Kidney tubule cell (primary cell): ENCODE results near the gene NUP160.
A peak's percentile ranks its signal among the peaks of the same experiment; 100 is the strongest.
"Not testable (repeated sequence)": the region's sequence is repeated elsewhere in the genome, so short reads cannot be mapped to it uniquely, and the experiment has no call there.

Experiments used
- DNase-seq: peaks from one replicate; pipeline ENCODE4 v3.0.0-alpha.2; 2018; ENCODE audit warnings: low spot score

Gene NUP160

DNA sequence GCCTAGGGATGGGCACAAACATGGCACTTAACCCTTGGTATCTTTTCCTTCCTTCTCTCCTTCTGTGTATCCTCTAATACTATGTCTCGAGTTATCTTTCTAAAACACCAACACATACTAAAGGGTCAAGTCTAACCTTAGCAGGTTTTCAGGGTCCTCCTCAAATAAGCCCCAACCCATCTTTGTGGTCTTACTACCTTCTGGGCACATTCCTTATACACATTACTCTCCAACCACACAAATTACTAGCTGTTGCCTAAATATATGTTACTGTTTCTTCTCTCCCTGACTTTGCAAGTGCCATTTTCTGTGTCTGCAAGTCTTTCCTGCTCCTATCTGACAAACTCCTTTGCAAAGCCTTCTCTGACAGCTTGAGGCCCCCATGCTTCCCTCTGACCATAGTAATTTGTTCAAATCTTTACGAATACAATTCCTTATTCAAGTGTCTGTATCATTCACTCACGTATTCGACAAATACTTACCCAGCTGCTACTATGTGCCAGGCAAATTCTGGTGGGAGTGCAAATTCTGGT, 15.8 kb upstream of the NUP160 start:
- no peak for DNase-seq

DNA sequence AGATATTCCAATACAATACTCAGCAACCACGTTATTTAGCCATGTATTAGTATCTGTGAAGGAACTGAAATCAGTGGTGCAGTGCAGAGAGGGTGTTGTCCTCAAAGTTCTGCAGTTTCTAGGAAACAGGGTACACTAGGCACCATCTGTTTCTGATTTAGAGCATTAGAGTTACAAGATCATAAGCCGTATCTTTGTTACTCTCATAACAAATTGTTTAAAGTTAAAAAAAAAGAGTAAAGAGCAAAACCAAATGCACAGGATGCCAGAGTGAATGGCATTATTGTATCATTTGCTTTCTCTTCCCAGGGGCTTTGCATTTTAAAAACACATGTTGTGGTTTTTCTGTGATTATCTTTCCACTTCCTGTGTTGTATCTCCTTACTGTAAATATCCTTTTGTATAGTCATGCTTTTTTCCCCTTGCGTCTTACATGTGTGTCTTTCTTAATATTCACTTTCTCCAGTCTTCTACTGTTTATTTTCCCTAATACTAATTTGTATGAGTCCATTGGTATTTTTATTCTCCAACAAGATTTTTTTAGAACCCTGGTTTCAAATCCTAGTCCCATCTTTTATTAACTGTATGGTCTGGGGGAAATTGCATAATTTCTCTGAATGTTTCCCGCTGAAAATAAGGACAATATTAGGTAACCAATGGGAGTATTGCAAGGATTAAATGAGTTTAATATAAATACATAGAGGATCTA, 15.2 kb upstream of the NUP160 start:
- DNase-seq, result no peak

DNA sequence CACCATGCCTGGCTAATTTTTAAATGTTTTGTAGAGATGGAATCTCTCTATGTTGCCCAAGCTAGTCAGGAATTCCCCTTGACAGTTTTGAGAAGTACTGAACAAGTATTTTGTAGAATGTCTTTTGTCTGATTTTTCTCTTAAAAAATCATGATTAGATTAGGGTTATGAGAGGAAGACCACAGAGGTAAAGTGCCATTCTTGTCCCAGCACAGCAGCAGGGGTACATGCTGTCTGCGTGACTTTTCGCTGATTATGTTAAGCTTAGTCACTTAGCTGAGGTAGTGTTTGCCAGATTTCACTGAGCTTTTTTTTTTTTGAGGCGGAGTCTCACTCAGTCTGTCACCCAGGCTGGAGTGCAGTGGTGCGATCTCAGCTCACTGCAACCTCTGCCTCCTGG, 13.6 kb upstream of the NUP160 start:
- peak; percentile 62 for DNase-seq

DNA sequence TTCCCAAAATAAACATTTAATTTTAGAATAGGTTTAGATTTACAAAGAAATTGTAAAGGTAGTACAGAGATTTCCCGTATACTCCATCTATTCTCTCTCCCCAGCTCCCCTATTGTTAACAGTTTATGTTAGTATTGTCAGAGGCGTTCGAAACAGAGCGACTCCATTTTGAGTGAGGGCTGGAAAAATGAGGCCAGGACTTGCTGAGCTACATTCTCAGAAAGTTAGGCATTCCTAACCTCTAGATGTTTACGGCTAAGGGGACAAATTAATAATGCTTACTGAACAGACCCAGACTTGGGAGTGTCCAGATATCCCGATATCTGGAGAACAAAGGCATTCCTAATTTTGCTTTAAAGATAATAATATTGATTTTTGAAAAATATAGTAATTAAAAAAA, 12.4 kb upstream of the NUP160 start:
- no peak for DNase-seq

DNA sequence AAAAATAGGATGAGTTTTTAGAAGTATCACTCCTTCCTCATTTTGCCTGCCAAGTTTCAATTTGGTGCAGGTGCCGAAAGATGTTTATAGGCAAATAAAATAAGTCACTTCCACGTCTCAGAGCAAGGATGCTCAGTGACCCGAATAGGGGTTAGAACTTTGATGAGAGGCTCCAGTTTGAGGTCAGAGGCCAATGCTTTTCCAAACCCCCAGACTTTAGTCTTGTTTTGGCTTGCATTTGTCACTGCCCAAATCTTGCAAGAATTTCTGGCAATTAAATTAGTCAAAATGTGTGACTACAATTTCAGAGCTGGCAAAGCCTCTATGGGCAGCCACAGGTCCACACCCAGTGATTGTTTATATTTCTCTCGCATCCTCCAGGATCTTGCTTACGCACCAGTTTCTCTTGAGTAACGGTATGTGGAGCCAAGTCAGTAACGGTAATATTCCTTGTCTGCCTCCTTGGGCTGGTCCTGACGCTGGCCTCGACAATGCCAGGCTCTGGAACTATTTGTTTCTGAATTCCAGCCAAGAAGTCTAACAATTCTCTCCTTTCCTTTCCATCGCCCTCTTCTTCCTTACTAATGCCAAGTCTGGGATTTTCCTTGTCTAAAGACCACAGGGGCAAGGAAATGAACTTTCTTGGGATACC, 9.9 kb upstream of the NUP160 start:
- DNase-seq, result peak; percentile 51

DNA sequence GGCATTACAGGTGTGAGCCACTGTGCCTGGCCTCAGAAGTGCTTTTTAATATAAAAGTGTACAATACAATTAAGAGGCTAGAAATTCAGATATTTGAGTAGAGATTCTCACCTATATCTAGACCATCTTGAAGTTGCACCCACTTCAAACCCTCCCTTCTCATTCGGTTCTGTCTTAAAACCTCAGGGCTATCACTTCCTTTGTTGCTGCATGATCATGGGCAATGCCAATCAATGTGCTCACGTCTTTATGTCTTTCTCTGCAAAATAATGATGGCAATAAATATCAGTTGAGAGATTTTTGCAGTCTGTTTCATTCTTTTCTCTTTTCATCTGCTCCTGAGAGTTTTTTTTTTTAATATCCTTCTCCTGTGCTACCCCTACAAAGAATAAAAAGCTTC, 9.3 kb upstream of the NUP160 start:
- no peak for DNase-seq

DNA sequence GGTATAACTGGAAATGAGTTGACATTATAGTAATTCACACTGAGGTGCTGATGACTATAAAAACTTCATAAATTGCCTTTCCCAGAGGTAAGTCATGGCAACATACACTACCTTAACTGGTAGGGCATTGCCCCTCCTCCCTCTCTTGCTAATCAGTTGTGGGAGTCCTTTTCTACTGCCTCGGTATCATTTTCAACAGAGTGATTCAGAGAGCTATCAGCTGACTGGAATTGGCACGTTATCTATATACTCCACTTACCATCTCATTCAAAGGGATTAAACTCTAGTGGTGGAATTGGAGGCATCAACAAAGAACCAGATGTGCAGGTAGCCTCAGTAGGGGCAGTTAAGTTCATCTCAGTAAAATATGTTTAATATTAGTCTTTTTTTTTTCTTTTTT, 8.0 kb upstream of the NUP160 start:
- DNase-seq, result no peak

DNA sequence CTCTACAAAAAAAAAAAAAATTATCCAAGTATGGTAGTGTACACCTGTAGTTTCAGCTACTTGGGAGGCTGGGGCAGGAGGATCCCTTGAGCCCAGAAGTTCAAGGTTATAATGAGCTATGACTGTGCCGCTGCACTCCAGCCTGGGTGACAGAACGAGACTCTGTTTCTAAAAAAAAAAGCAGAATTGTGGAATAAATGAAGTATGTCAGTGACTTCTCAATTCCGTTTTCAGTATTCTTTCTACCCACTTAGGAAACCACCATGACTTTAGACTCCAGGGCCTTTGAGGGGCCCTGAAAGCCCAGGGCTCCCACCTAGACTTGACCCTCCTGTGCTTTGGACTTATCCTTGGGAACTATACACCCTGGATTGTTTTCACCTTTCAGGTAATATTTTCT, 6.5 kb upstream of the NUP160 start:
- no peak for DNase-seq

DNA sequence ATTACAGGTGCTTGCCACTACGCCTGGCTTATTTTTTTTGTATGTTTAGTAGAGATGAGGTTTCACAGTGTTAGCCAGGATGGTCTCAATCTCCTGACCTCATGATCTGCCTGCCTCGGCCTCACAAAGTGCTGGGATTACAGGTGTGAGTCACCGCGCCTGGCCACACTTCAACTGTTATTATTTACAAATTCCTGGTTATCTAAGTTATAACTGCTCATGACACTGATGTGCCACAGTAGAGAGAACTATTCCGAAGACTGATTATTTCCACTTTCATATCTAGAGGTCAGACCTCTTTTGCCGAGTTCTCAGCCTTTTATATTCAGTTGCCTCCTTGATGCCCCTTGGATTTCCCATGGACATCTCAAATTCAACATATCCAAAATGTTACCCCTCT, 3.9 kb upstream of the NUP160 start:
- DNase-seq, result no peak

DNA sequence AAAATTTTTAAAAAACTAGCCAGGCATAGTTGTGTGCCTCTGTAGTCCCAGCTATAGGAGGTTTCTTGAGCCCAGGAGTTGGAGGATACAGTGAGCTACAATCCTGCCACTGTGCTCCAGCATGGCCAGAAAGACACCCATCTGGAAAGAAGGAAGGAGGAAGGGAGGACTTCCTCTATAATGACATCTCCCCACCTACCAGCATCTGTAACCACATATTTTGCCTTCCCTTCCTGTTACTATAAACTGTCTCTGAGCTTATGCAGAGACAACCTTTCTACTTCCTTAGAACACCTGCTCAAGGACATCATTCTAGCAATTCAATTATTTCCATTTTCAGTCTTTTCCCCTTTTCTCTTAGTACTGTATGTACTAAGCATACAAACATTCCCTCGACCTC, 2.2 kb upstream of the NUP160 start:
- DNase-seq, result no peak

DNA sequence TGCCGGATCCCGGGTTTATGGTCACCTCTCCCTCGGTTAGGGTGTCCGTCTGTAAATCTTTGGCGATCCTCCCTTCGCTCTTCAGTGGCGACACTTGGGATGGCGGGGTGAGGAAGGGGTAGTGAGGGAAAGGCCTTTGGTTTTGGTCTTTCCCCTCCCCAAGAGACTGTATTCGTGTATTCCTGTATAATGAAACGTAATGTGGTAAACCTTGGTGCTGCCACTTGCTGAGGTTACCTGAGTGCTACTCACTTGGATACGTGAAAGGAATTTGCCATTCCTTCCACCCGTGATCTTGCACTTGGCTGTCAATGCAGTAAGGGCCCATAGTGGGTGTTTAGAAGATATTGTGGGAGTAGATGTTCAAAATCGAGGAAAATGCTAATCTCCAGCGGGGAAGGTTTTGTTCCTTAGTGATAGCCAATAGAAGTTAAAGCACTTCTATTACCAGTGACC, 578 bp upstream of the NUP160 start:
- no peak for DNase-seq

DNA sequence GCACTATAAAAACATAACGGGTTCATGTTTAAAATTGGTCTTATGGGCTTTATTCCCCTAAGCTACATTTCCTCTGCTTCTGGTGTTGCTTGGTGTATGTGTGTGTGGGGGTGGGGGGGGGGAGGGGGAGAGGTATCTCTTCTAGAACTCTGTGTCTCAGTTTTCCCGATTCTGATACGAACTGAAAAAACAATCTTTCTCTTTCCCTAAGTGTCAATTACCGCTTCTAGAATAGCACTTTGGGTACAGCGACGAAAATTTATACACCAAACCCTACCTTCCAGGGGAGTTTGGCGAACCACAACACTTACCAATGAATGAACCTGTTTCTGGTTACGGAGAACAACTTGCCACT, 636 bp downstream of the NUP160 start:
- DNase-seq, result no peak

DNA sequence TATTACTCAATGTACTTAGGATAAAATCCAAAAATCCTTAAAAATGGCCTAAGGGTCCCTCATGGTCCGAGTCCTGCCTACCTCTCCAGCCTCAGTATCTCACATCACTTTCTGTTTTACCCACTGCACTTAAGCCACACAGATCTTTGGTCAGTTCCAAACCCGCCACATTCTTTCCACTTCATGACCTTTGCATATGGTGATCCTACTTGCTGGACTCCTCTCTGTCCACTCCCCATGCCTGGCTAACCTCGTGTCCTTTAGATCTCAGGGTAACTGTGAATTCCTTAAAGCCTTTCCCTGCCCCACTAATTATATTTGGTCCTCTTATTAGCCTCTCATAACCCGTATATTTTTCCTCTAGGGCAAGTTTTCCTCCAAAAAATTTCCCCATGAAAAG, 1.2 kb downstream of the NUP160 start:
- no peak for DNase-seq

DNA sequence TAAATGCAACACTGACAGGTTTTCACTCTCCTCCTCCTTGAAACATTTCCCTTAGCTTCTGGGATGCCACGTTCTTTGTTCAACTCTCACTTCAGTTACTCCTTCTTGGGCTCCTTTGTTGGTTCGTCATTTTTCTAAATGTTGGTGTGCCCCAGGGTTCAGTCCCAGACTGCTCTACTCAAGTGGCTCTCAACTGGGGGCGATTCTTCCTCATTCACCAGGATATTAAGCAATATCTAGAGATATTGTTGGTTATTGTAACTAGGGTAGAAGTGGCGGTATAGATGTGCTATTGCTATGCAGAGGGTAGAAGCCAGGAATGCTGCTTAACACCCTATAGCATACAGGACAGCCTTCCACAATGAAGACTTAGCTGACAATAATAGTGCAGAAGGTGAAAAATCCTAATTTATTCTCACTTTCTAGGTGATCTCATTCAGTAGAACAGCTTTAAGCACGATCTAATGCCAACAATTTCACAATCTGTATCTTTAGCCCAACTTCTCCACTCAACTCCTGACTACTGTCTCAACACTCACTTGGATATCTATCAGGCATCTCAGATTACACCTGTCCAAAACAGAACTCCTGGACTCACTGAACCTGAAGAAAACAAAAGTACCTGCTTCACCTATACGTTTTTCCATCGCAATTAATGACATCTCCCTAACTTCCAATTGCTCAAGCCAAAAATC, 4.6 kb downstream of the NUP160 start:
- DNase-seq, result no peak

DNA sequence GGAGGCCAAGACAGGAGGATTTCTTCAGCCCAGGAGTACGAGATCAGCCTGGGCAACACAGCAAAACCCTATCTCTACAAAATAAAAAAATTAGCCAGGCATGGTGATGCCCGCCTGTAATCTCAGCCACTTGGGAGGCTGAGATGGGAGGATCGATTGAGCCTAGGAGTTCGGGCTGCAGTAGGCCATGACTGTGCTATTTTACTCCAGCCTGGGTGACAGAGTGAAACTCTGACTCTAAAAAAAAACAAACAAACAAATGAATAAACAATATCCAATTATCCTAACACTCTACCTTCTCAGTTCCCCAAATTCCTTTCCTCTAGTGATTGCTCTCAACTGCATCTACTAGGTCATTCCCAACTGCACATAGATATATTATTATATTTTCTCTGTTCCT, 5.4 kb downstream of the NUP160 start:
- DNase-seq, result no peak

DNA sequence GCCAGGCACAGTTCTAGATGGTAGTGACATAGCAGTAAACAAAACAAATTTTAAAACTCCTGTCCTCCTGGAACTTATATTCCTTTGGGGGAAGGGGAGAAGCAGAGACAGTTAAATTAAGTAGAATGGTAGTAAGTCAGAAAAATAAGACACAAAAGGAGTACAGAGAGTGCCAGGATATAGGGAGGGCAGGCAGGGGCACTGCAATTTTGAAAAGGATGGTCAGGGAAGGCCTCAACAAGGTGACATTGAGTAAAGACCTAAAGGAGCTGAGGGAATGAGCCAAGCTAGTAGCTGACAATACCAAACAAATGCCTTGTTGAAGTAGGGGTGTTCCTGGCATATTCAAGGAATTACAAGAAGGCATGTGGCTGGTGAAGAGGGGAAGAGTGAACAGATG, 10.2 kb downstream of the NUP160 start:
- no peak for DNase-seq

DNA sequence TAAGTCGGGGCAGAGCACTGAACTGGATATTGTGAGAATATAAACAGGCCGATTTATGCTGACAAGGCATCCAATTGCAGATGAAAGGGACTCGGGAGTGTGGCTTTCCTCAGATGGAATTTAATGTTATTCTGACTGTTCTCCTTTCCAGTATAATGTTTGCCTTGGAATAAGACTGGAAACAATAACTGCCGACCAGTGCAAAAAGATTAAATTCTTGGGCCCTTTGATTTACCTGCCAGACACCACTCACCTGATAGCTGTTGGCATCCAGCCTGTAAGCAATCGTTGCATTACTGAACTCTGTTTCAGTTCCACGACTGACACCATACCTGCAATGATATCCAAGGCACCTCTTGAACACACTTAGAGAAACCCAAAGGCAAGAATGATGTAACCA, 10.9 kb downstream of the NUP160 start:
- no peak for DNase-seq

DNA sequence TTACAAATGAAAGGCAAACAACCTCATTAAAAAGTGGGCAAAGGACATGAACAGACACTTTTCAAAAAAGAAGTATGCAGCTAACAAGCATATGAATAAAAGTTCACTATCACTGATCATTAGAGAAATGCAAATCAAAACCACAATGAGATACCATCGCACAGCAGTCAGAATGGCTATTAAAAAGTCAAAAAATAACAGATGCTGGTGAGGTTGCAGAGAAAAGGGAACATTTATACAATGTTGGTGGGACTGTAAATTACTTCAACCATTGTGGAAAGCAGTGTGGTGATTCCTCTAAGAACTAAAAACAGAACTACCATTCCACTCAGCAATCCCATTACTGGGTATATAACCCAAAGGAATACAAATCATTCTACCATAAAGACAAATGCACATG, 18.1 kb downstream of the NUP160 start:
- DNase-seq, result not testable (repeated sequence)

DNA sequence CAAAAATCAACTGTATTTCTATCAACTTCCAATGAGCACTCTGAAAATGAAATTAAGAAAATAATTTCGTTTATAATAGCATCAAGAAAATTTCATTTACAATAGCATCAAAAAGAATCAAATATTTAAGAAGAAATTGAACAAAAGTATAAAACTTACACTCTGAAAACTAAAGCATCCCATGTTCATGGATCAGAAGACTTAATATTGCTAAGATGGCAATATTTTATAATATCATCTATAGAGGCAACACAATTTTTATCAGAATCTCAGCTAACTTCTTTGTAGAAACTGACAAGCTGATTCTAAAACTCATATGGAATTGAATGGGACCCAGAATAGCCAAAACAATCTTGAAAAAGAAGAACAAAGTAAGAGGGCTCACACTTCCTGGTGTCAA, 19.9 kb downstream of the NUP160 start:
- DNase-seq, result no peak

DNA sequence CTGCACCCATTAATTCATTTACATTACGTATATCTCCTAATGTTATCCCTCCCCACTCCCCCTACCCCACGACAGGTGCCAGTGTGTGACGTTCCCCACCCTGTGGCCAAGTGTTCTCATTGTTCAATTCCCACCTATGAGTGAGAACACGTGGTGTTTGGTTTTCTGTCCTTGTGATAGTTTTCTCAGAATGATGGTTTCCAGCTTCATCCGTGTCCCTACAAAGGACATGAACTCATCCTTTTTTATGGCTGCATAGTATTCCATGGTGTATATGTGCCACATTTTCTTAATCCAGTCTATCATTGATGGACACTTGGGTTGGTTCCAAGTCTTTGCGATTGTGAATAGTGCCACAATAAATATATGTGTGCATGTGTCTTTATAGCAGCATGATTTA, 25.5 kb downstream of the NUP160 start:
- not testable (repeated sequence) for DNase-seq

DNA sequence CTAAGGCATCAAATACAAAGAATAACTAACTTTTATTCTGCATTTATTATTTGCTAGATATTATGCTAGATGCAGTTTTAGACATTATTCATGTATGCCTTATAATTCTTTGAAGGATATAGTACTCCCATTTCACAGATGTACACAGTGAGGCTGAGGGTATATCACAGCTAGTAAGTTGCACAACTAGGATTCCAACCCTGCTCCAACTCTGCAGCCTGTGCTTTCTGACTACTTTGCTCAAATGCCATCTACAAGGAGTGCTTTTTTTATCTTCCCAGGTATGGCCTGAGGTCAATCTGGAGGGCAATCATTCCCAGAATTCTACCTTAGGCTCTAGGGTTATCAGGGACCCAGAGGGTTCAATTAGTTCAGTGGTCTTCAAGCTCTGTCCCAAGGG, 28.4 kb downstream of the NUP160 start:
- no peak for DNase-seq

DNA sequence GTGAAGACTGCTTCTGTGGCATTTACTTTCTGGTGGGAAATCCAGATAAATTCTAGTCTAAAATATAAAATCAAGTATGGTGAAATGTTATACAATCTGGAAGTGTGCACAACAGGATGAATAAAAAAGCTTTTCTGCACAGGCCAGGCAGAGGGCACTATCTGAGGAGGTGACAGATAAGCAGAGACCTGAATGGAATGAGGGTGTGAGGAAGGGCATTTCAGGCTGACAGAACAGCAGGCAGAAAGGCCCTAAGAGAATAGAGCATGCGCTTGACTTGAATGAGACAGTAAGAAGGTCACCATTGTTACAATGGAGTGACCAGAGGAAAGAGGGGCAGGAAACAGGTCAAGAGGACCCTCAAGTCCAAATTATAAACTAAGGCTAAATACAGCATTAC, 47.4 kb downstream of the NUP160 start:
- no peak for DNase-seq

DNA sequence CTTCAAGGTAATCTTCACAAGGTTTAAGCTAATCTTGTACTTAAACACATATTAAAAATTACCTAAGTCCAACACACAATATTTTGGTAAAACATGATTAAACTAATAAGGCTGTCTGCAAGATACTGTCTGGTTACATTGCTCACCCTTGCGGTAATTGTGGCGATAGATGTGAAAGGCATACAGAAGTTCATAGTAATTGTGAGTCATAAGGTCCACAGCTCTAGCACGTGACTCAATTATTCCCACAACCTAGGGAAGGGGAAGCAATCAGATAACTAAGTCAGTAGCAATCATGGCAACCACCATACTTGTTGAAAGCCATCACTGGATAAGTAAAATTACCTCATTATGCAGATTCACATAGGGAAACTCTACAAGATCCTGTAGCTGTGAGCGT, 50.5 kb downstream of the NUP160 start:
- peak; percentile 77 for DNase-seq
